HCT116 (cell line): ENCODE results near the gene WASL.

Experiments
- JUND ChIP-seq: IDR thresholded peaks from 2 replicates; pipeline ENCODE4 v1.6.1; 2012
- POLR2A ChIP-seq: IDR thresholded peaks from 2 replicates; pipeline ENCODE4 v1.7.0; 2011; ENCODE audit warnings: borderline replicate concordance; ENCODE audit not compliant: insufficient read depth, insufficient read length; ENCODE audit errors: extremely low read depth
- POLR2AphosphoS5 ChIP-seq: IDR thresholded peaks from 2 replicates; pipeline ENCODE4 v1.6.1; 2011; ENCODE audit warnings: mild to moderate bottlenecking, low read depth, low read length, moderate library complexity

- TF ChIP-seq POLR2AphosphoS5 (no peak), POLR2A (no peak), JUND (no peak)
Measured at GRCh38 chr7:123772652-123773051, 23.8 kb upstream of the WASL start.
